Measurements from ENCODE around the gene KCNG2.

KCNG2 gene

DNA sequence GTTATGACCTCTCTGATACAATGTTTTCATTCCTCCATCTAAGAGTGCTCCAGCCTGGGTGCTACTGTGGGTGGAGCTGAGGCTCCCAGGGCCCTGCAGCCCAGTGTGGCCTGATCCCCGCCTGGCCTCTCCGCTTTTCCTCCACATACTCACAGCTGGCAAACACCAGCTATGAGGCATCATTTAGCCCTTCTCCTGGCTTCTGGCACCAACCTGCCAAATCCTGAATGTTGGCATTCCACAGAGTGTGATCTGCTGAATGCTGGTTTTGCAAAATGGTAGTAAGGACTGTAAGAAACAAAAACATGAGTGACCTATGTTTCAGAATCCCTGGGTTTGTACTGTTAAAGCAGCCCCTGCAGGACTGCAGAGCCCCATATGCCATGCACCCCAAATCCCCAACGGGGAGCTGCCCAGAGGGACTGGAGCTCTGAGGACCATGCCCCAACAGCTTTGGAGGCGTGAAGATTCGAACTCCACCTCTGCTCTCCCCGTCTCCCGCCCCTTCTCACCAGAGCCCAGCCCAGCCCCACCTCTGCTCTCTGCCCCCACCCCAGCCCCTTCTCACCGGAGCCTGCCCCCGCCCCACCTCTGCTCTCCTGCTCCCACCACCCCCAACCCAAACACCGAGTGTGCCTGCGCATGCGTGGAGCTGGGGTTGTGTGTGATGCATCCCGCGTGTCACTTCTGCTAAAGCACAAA lies 149.5 kb downstream of the KCNG2 start:
- intact Hi-C loops (cut with DNase I): no loop called here
- peak in 15 of 42 donors; percentile 2 to 39 (median 10) for DNase-seq

DNA sequence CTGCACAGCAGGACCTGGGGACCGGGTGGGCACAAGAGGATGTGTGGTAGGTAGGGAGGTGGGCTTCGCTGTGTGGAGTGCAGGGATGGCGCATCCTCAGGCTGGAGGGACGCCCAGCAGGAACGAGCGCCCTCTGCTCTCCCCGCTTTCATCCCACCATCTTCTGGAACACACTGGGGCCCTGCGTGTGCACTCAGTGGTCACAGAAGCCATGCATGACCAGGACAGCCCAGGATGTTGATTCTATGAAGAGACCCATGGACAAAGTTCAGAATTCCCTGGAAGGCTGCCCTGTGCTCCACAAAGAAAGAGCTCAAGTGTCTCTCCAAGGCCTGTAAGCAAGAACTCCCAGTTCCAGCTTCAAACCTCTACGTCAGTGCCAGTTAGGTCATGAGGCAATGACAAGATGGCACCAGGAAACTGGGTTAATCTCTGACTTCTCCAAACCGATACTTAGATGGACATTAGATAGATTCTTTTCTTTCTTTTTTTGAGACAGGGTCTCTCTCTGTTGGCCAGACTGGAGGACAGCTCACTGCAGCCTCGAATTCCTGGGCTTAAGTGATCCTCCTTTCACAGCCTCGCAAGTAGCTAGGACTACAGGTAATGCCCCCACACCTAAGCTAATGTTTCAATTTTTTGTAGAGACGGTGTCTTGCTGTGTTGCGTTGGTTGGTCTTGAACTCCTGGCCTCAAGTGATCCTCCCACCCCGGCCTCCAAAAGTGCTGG lies 150.3 kb downstream of the KCNG2 start:
- DNase-seq: peak in 13 of 42 donors; percentile 5 to 34 (median 12)
- intact Hi-C loops (cut with DNase I): no loop called here

DNA sequence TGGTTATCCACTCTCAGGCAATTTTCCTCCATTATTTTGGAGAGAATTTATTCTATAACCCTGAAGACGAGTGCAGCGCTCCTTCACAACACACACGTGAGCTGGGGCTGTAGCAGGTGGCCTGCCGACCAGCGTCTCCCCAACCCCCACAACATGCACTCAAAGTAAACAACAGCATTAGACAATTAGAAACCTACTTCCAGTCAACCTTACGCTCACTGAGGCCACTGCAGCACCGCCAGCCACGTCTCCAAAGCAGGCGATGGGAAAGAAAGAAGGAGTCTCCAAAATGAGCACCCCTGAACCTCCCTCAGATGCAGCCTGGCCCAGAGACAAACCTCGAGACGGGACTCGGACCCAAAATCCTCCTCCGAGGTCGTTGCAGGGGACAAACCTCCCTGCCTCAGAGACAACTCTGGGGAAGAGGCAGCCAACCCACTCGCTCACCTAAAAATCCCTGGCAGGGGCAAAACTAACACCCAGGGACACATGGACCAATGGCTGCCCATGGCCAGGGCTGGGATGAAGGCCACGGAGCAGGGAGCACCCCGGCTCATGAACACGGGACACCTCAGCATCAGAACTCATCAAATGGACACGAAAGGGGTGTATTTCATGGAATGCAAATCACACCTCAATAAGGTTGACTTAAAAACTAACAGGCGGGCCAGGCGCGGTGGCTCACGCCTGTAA lies 151.1 kb downstream of the KCNG2 start:
- DNase-seq: peak in 13 of 42 donors; percentile 2 to 29 (median 8)
- intact Hi-C loops (cut with DNase I): no loop called here

Measured in head of caudate nucleus (tissue), 42 donors.